Stomach (tissue), 9 donors: ENCODE measurements around the gene GALNT2. TPM values are rescaled to one million over a fixed set of nuclear protein-coding genes. Genes with fewer than 3 reads are reported as not detected.
A peak's percentile ranks its signal among the peaks of the same experiment; 100 is the strongest.

Experiments
- DNase-seq, 2 donors: peaks; one replicate each; pipeline versions ENCODE4 v3.0.0 to v3.0.0-alpha.2; 2013 to 2019
- H3K27ac ChIP-seq, 5 donors: fragments of 200-600 bp in 4 of 5; sonication (generic) in 4 of 5; one replicate each; pipeline ENCODE4 v1.5.1; 2013 to 2019; ENCODE audit warnings: mild to moderate bottlenecking in 1 of 5, moderate library complexity in 1 of 5
- H3K27me3 ChIP-seq, 3 donors: fragments of 200-600 bp; sonication (generic); one replicate each; pipeline ENCODE4 v1.5.1; 2017 to 2019; ENCODE audit warnings: mixed run types in 1 of 3
- H3K36me3 ChIP-seq, 4 donors: fragments of 200-600 bp; sonication (generic); 1 replicate in 3 of 4; 2 replicates in 1 of 4; pipeline ENCODE4 v1.5.1; 2016 to 2019
- H3K4me1 ChIP-seq, 4 donors: fragments of 200-600 bp; sonication (generic); one replicate each; pipeline ENCODE4 v1.5.1; 2016 to 2019
- H3K4me3 ChIP-seq, 4 donors: fragments of 200-600 bp; sonication (generic) in 3 of 4; one replicate each; pipeline ENCODE4 v1.5.1; 2016 to 2019; ENCODE audit warnings: mild to moderate bottlenecking in 1 of 4
- H3K9me3 ChIP-seq, 4 donors: fragments of 200-600 bp; sonication (generic); one replicate each; pipeline ENCODE4 v1.5.1; 2016 to 2019
- CTCF ChIP-seq, 7 experiments: fragments of 450-650 bp in 4 of 7; fragments of 200-600 bp in 3 of 7; sonication (generic) in 3 of 7; IDR thresholded peaks; one replicate each; pipeline ENCODE4 v1.5.1; 2016 to 2019; ENCODE audit warnings: antibody characterized with exemption in 7 of 7, control low read depth in 2 of 7, mild to moderate bottlenecking in 1 of 7
- EP300 ChIP-seq: sonication (generic); formaldehyde crosslinking; IDR thresholded peaks from one replicate; pipeline ENCODE4 v1.6.1; 2017; ENCODE audit warnings: antibody characterized with exemption
- POLR2A ChIP-seq, 4 donors: fragments of 450-650 bp; IDR thresholded peaks; one replicate each; pipeline ENCODE4 v1.6.1; 2016; ENCODE audit warnings: antibody characterized with exemption in 4 of 4, control low read depth in 2 of 4, mild to moderate bottlenecking in 1 of 4, moderate library complexity in 1 of 4
- POLR2AphosphoS5 ChIP-seq, 3 donors: sonication (generic); formaldehyde crosslinking; IDR thresholded peaks; one replicate each; pipeline ENCODE4 v1.6.1; 2016; ENCODE audit warnings: antibody characterized with exemption in 3 of 3
- WGBS, 5 donors: extraction: QIAGEN DNeasy Blood & Tissue Kit in 3 of 5; methylation state at CpG; one replicate each; pipeline versions ENCODE4 v1.1.5 to v1.1.7; 2013 to 2018; 5-methylcytosine and 5-hydroxymethylcytosine counted together
- intact Hi-C: fragments of 100-400 bp; cut with DNase I; formaldehyde crosslinking; loops from one replicate; pipeline ENCODE4 v1.15.1; 2023; ENCODE audit warnings: low total_unique reads
- polyA plus RNA-seq, 3 donors: library from polyadenylated mRNA; stranded (reverse); fragments of 200-250 nt; gene quantifications; one replicate each; pipeline ENCODE4 v1.2.3, GENCODE V29; 2013
- total RNA-seq, 5 donors: library from RNA; depleted of rRNA; stranded (reverse); fragments of >200 nt; gene quantifications; one replicate each; pipeline versions ENCODE4 v1.1.0 to v1.2.3, GENCODE V29; 2014 to 2016
- donor health status: healthy with polysubstance abuse.
- donor health status: Bipolar disorder and iron deficiency.
- donor health status: healthy.

GALNT2 gene
- total and polyA plus RNA-seq, 8 donors = 5.5 to 101 (median 43.1) TPM

GRCh38 chr1:230176326-230176725 lies 109.3 kb downstream of the GALNT2 start:
- no peak for DNase-seq
- intact Hi-C loops = no loop called here
- Histone ChIP-seq H3K27me3 (no peaks in the 10 kb centered on the region), H3K27ac (no peak overlapping the region), H3K4me3 (no peak overlapping the region), H3K4me1 (peaks cover 0 to 46% (median 21%) of the 10 kb centered on the region in 4 donors), H3K9me3 (no peaks in the 10 kb centered on the region), H3K36me3 (peaks cover 0 to 17% (median 13%) of the 10 kb centered on the region in 4 donors)
- WGBS, 5 donors = 69 to 83% (median 81%) methylated on average over 4 of the region's 4 CpGs
- no peak for TF ChIP-seq CTCF (IDR thresholded peaks at IDR 0.05)
- no peak for TF ChIP-seq POLR2AphosphoS5 (IDR thresholded peaks at IDR 0.05)
- no peak for TF ChIP-seq EP300
- no peak for TF ChIP-seq POLR2A (IDR thresholded peaks at IDR 0.05)

GRCh38 chr1:230176871-230177411 lies 109.9 kb downstream of the GALNT2 start:
- TF ChIP-seq POLR2A (IDR thresholded peaks at IDR 0.05) (no peak), POLR2AphosphoS5 (IDR thresholded peaks at IDR 0.05) (no peak), CTCF (IDR thresholded peaks at IDR 0.05) (no peak), EP300 (no peak)
- DNase-seq = peak in 1 of 2 donors; percentile 72
- Histone ChIP-seq H3K9me3 (no peaks in the 10 kb centered on the region), H3K4me1 (peaks cover 0 to 41% (median 18%) of the 10 kb centered on the region in 4 donors), H3K4me3 (peak overlapping the region in 2 of 4 donors; percentile 4 to 21), H3K27ac (peak overlapping the region in 2 of 5 donors; percentile 41 to 47), H3K36me3 (peaks cover 0 to 17% (median 13%) of the 10 kb centered on the region in 4 donors), H3K27me3 (no peaks in the 10 kb centered on the region)
- intact Hi-C loops = no loop called here
- WGBS, 5 donors = 51 to 72% (median 66%) methylated on average over 17 of the region's 17 CpGs

- H3K36me3 ChIP-seq = peaks cover 0 to 19% (median 15%) of the 10 kb centered on the region in 4 donors
- H3K4me3 ChIP-seq = no peak overlapping the region
- no peaks in the 10 kb centered on the region for H3K9me3 ChIP-seq
- WGBS, 5 donors = 80 to 92% (median 84%) methylated on average over 2 of the region's 2 CpGs
- peaks cover 0 to 36% (median 18%) of the 10 kb centered on the region in 4 donors for H3K4me1 ChIP-seq
- no peak for DNase-seq
- intact Hi-C loops = no loop called here
- H3K27me3 ChIP-seq = no peaks in the 10 kb centered on the region
- no peak overlapping the region for H3K27ac ChIP-seq
- no peak for TF ChIP-seq POLR2A (IDR thresholded peaks at IDR 0.05)
- no peak for TF ChIP-seq POLR2AphosphoS5 (IDR thresholded peaks at IDR 0.05)
- TF ChIP-seq CTCF (IDR thresholded peaks at IDR 0.05) = no peak
- no peak for TF ChIP-seq EP300
These were observed 112.2 kb downstream of the GALNT2 start for GRCh38 chr1:230179249-230179648.

GRCh38 chr1:230185076-230186001 lies 118.3 kb downstream of the GALNT2 start:
- Histone ChIP-seq H3K36me3 (peaks cover 0 to 5% (median 0%) of the 10 kb centered on the region in 4 donors), H3K27me3 (no peaks in the 10 kb centered on the region), H3K4me3 (peak overlapping the region; percentile 19 to 27 (median 22)), H3K4me1 (peaks cover 11 to 60% (median 31%) of the 10 kb centered on the region in 4 donors), H3K27ac (peak overlapping the region; percentile 19 to 83 (median 78)), H3K9me3 (no peaks in the 10 kb centered on the region)
- DNase-seq = peak; percentile 26 to 65
- no peak for TF ChIP-seq POLR2A (IDR thresholded peaks at IDR 0.05)
- intact Hi-C loops = no loop called here
- WGBS, 5 donors = 32 to 61% (median 41%) methylated on average over 10 of the region's 10 CpGs
